ENCODE measurements around the gene CENPP.

CENPP gene

DNA sequence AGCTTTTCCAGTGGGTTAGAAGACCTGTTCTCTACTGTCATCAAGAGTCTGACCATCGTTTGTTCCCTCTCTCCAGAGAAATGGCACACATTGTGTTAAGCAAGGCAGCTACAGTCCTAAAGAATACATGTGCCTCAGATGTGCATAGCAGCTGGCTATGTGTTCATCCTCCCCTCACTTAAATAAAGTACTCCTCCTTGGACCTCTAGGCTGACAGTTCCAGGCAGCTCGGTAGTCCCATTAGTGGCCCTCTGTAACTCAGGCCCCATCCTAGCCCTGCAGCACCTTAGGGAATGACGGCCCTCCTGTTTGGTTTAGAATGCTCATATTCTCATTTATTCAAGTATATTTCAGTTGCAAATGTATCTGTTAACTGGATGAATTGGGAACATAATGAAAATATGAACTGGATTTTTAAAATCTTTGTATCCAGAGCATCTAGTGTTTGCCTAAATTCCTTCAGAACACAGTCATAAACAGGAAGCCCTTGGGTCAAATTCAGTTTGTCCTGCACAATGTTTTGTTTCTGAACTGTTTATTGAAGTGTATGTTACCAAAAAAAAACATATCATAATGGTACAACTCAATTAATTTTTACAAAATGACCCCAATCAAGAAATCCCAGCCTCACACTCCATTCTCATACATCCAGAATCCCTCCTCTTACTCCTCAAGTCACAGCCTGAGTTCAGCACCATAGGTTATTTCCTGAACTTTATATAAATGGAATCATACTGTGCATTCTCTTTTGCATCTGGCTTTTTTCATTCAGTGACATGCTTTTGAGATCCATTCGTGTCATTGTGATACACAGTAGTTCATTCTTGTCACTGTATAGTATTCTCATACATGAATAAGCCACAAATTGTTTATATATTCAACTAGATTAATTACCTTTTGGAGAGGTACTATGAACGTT is 158.1 kb downstream of the CENPP start:
- DNase-seq: no peak

DNA sequence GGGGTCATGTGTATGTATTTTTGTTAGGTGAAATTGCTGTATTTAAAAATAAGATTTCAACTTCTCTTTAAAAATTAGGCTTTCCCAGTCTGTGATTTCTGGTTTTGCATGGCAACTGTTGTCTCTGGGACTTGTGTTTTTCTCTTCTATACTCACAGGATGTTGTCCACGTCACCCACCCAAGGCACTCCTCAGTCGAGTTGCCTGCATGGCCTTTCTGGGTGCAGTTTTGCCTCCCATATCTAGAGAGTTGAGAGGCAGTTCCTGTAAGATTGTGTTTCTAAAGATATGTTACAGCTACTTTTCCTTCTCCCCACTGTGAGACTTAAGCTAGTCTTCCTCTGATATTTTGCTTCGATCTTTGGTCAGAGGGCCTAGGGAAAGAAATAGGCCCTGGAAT is 158.8 kb downstream of the CENPP start:
- DNase-seq: no peak

DNA sequence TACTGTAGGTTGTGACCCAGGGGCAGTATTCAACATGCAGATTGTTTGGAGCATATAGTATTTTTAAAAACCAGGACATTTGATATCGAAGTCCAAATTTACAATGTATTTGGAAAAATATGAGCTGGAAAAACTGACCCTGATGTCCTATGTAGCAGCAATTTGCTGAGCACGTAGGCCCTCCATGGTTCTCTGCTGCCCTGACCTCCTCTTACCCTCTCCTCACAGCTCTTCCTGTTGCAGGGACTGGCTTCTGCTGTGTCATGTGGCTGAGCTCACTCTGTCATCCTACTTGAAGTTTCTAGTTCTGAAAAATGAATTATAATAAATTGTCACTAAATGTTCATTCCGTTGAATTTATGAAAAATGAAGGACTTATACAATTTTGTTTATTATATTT is 160.6 kb downstream of the CENPP start:
- no peak for DNase-seq

DNA sequence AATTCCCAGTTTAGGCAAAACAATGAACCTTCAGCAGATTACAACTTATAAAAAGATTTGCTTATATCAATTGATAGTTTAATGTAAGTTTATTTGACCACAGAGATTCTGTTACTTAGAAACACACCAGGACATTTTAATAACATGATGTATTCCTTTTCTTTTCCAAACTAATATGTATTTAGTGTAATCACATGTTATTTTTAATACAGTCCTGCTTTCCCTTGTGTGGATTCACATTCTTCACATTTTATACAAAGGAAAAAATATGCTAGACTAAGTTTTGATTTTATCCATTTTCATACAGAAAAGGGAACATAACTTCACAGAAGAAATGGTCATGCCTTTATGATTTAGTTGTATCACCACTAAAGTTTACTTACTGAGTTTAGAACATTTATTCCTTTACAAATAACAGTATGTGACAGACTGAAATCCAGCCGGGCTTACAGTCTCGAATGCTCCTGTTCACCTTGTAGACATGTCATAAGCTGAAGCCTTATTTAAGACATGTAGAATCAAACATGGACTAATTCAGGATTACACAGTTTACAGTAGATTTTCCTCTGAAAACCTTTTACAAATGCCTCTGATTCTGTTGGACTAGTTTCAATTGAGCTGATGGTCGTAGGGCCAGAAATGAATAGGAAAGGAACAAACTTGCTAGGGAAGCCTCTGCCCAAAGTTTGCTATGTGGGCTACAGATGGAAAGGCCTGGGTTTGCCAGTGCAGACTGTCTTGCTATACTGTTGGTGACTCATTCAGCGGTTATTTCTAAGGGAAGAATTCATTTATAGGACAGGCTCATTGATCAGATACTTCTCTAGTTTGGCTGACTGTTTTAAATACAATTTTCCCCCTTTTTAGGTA is 163.2 kb downstream of the CENPP start:
- no peak for DNase-seq

DNA sequence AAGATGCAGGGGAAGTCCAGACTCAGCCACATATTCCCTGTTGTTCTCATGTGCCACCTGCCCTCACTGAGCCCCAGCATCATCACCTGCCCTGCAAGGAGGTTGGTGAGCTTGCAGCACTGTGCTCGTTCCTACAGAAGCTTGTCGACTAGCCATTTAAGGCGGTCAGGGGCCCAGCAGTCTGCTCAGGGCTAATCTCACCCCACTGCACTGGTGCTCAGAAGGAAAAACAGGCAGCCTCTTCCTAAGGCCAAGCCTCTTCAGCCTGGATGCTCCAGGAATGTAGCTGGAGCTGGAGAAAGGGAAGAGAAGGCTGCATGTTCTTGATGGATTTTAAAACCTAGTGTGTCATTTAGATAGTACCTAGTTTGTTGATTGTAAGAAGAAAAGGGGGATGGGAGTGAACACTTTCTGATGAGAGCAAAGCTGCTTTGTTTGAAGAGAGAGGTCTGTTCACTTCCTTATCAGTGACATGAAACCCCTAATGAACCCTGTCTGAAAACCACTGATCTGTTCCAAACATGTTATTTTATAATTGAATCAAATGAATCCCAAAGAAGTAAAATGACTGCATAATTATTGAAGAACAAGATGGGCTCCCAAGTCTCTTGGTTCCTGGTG is 167.1 kb downstream of the CENPP start:
- DNase-seq: no peak

DNA sequence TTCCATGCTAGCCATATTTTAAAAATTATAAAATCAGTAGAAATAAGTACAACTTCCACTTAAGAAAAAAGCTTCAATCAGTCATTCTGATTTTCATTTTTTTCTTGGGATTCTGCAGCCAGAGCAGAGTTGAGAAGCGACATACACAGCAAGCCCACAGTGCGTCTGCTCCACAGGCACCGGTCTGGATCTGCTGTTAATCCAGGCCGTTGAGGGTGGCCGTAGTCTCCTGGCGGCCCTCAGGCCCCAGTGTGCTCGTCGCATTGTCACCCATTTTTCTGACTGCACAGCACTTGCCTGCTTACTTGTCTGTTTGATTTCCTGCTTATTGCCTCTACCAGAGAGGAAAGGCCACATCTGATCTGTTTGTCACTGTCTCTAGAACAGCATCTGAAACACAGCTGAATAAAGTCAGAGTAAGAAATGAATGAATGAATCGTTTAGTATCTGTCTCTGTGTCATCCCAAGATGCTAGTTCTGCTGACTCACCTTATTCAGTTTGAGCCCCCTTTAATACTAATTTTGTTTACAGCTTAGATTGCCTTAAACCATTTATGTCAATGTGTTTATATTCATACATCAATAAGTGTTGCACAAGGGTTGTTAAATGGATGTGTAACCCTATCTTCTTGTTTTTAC is 168.1 kb downstream of the CENPP start:
- DNase-seq: no peak

DNA sequence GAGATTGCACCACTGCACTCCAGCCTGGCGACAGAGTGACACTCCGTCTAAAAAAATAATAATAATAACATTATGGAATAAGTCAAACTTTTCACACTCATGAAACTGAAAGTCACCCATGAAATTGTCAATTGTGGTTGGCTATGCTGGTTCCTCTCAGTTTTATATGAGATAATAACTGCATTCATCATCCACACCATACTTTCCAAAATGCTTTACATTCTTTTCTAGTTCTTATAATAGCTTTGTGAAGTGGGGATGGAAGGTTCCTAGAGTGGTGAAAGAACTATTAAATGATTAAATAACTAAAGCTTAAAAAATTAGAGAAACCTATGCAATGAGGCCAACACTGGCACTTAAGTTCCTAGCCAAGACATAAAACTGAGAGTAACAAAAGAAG is 169.1 kb downstream of the CENPP start:
- DNase-seq: no peak

DNA sequence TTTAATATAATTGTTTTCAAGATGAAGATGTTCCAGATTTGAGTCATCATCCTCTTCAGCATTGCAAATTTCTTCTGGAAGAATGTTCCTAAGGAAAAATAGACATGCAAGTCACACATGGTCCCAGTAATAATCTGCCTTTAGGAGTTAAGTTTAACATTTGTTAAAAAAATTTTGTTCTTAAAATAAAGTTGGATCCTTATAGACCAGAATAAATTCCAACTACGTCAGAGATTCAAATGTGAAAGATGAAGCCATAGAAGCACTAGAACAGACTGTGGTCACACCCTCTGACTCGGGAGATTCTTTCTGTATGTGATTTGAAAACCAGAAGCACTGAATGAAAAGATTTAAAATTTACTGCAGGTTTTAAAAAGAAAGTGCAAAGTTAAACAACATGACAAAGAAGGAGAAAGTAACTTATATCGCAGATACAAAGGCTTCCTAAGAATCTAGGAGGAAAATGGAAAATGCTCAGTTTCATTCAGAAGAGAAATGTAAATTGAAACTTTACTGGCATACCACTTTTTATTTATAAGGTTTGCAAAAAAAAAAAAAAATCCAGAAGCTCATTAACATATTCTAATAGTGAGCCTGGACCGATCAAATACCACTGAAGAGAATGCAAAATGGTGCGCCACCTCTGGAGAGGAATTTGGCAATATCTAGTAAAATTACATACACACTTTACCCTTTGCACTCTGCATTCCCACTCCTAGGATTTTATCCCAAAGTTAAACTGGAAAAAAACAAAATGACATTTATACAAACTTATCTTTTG is 170.8 kb downstream of the CENPP start:
- DNase-seq: no peak

DNA sequence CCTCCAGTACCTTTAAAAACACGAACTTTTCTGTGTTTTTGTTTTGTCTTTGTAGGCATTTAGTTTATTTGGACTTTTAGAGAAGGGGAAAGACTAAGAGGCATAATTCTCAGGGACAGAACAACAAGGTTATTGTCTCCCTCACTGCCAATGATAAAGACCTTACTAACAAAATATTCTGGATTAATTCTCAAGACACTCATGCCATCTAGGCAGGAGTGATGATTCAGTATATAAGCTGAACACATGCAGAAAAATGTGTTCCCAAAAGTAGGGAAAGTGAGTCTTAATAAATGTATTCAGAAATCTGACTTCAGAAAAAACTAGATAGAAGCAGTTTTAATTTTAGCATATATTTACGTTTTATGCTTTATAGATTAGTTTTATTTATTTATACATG is 173.9 kb downstream of the CENPP start:
- DNase-seq: no peak

DNA sequence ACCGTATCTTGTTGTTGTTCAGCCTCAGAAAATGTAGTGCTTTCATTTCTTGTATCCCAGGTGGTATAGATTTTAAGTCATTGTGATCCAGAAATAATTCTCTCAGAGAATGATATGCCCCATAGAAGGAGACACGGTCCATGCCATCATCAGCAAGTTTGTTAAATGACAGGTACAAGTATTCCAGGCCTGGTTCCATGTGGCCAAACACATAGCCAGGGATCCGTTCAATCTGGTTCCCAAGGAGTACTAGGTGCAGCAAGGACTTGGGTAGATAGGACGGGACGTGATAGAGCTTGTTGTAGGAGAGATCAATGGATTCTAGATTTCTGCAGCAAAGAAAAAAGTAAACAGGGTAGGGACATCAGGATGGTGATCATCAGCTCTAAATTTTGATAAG is 175.0 kb downstream of the CENPP start:
- DNase-seq: no peak

DNA sequence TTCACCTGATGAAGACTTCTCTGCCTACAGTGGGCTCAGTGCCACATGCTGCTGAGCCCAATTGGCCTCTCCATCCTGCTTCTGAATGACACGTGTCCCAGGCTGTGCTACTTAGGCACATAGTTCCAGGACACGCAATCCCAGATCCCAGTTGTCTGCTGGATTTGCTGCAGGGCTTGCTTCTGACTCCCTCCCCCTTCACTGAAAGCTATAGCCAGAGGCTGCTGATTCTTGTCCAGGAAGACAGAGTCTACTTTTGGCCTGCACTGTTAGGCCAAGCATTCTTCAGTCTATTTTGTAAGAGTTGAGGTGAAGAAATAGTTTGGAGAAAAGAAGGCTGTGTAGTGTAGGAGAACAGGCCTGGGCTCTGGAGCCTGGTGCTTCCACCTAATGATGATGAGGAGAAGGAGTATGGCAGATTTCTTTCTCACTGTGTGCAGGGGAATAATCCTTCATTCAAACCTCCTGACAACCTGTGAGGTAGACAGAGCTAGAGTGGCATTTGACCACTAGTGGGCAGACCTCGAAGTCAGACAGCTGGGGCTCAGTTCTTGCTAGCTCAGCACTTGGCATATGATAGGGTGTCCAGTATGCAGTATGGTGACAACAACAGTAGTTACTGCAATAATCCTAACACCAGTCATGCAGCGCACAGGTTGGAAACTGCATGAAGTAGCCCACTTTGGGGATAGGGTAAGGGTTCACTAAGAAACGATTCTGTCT is 176.1 kb downstream of the CENPP start:
- no peak for DNase-seq

DNA sequence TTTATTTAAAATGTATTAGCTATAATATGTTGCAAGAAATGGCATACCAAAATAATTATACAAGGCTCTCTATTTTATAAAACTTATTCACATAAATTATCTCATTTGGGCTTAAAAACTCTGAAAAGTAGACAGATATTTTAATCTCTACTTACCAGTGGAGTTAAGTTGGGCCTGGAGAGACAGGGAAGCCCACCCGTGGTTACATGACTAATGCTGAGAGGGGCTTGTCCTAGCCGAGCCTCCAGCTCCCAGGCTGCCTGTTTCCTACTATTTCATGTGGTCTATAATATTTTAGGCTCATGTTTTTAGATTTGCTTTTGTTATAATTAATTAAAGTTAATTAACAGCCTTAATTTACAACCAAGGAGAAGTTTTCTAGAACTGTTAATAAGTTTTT is 177.4 kb downstream of the CENPP start:
- DNase-seq: no peak

DNA sequence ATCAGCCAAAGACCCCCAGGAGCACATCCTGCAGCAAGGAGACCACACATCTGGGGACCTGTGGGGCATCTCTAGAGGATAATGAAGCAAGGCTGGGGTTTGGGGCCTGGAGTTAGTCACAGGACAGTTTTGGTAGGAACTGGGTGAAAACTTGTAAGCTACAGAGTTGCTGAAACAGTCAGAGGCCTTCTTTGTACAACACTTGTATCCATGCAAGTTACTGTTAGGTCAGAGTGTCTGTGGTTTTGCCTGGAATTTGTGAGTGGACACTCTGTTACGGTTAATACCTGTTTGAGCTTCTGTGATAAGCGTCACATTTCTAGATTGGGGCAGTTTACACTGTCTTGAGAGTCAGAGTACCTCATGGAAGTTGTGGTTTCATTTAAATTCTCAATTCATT is 179.1 kb downstream of the CENPP start:
- DNase-seq: no peak

DNA sequence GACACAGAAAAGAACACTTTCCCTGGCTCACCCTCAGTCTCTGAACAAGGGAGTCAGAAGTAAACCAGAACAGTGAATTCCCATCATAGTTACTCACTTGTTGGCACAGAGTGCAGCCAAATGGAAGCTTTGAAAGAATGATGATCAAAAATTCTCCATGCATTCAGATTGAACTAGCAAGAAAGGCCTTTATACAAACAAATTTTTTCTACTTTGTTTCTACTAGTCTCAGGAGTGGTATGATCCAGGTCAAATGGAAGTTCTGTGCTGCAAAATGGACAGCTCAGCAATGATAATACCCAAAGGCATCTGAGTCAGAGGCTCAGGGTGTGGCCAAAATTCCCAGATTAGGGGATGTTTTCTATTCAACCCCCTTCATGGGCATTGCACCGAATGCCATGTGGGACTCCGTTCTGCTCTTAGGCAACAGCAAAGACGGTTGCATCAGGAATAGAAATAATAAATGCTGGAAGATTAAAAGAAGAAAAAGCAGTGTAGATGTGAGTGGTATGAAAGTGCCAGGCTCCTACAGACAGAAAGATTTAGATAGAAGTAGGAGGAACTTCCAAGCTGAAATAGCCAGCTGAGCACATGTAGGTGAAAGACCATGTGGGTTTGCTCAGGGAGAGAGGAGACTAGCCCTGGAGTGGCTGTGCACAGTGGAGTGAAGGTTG is 180.6 kb downstream of the CENPP start:
- no peak for DNase-seq

DNA sequence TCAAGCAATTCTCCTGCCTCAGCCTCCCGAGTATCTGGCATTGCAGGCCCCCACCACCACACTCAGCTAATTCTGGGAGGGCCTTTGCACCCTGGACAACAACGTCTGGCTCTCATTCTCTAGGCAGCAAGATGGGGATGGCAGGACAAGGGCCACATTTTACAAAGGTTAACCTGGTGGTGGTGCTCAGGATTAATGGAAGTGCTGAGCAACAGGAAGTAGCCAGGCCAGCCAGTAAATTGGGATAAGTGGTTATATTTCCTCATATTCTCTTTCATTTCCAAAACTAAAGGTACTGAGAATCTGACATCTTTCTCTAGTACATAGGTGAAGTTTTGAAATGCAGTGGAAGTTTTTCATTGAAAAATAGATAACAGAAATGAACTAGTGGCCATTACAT is 181.3 kb downstream of the CENPP start:
- DNase-seq: no peak

DNA sequence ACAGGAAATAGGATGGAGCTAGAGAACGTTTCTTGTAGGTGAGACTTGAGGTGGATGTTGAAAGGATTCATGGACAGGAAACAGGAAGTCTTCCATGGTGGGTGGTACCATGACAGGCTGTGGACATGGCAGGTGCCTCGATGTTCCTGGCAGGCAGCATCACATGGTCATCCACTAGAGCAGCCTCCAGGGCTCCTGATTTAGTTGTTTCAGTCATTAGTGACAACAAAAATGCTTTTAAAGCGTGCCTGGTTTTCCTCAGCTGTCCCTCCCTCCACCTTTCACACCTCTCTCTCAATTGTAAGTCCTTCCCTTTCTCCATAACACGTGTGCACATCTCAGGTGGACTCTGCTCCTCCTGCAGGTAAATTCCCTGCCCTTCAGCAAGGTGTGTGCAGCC is 181.7 kb downstream of the CENPP start:
- no peak for DNase-seq

DNA sequence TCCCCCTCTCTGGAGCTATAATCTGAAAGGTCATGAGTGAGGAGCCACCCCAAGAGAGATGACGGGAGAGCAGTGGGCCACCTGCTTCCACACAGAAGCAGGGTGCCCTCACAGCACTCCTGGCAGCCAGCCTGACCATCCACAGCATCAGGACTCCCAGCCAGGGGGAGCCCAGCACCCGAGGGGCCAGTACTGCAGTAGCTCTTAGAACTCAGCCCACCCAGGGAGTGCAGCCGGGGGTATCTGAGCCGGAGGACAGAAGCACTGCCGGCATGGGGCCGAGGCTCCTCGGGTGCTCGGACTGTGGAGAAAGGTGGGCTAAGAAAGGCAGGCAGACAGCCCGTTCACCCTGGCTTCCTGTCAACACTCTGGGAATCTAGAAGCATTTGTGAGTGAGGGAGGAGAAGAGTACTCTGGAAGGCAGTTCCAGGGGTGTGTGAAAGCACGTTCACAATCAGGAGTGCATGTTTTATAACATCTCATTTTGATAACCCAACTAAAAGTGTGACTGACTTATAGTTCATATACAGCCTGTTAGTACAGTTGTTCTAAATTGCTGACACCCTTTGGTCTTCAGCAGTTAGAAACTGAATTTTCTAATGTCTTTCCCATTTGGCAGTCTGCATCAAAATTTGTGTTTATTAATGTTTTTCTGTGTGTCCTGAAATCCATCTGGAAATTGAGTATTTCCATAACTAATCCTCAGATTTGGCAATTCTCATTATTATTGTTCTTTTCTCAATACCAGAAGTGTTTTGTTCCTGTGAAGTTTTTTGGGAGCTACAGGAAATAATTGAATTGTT is 182.5 kb downstream of the CENPP start:
- DNase-seq: no peak

DNA sequence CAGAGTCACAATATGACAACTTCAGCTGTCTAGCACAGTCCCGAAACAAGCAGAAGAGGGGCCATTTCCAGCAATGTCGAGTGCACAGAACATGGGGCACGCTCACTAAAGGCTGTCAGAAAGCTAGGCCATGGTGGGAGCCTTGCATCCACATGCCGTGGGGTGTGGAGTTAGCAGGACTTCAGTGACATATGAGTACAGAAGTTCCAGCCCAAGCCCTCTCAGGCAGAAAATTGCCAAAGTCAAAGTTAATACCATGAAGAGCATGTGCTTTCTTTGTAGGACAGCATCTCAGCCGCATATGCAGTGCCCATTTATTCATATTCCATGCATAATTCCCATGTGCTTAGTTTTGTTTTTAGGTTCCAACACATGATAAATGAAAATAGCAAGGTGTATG is 183.3 kb downstream of the CENPP start:
- DNase-seq: no peak

DNA sequence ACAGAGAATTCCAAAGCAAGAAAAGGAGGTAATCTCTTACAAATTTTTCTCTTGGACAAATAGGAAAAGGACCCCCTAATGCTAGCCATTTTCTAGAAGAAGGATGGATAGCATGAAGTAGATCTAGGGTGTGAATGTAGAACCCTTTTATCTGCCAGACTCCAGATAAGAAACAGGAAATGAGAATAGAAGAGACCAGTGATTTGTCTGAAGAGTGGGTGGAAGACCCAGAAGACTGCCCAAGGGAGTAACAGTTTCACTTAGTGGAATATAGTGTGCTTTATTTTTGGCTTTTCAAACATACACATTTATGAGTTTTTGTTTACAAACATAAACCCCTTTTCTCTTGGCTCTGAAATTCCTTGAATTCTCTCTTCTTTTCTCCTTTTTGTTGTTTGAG is 185.0 kb downstream of the CENPP start:
- DNase-seq: no peak

DNA sequence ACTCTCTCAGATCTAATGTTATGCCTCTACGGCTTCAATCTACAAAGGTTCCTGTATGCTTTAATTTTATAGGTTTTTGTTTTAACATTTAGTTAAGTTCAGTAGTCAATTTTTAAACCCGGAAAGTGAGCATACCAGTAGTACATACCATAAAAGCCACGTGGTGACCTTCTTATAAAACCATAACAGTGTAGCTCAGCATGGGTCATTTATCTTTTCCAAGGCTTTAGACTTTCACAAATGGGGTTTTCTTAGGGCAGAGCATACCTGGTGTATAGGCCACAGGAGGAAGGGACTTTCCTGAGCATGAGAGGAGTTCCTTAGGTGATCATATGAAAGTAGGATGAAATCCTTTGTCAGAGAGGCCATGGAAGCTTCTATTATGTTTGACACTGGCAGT is 186.9 kb downstream of the CENPP start:
- no peak for DNase-seq

Data from NCI-H1417 treated with DMSO at 0.1 percent for 48 hours (cell line).